Measurements from ENCODE around the gene SMIM17.

DNA sequence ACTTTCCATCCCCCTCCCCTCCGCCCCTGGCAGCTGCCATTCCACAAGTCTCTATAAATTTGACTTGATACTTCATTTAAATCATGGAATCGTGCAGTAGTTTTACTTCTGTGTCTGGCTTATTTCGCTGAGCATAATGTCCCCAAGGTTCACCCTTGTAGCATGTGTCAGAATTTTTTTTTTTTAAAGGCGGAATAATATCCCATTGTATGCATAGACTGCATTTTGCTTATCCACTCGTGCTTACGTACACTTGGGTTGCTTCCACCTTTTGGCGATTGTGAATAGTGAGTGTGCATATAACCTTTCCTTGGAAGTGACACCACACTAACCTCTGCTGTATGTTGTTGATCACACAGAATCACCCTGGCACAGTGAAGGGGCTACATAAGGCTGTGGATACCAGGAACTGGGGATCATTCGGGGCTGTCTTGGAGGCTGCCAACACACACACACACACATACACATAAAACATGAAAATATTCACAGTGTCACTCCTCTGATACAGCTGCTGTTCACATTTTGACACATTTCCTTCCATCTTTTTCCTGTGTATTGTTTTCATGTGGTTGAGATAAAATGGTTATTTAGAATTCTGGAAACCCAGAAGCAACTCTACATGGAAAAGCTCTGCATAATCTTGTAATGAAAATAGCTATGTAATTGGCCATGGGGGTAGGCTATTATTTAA, 34.5 kb upstream of the SMIM17 start:
- no peak for TF ChIP-seq POLR2A (IDR thresholded peaks at IDR 0.05)
- TF ChIP-seq, protein P1, sequence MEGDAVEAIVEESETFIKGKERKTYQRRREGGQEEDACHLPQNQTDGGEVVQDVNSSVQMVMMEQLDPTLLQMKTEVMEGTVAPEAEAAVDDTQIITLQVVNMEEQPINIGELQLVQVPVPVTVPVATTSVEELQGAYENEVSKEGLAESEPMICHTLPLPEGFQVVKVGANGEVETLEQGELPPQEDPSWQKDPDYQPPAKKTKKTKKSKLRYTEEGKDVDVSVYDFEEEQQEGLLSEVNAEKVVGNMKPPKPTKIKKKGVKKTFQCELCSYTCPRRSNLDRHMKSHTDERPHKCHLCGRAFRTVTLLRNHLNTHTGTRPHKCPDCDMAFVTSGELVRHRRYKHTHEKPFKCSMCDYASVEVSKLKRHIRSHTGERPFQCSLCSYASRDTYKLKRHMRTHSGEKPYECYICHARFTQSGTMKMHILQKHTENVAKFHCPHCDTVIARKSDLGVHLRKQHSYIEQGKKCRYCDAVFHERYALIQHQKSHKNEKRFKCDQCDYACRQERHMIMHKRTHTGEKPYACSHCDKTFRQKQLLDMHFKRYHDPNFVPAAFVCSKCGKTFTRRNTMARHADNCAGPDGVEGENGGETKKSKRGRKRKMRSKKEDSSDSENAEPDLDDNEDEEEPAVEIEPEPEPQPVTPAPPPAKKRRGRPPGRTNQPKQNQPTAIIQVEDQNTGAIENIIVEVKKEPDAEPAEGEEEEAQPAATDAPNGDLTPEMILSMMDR (IDR thresholded peaks at IDR 0.05) = no peak

Measured in upper lobe of left lung (tissue), 4 donors.